GM10266 (cell line): ENCODE measurements around the gene XXYLT1.

Experiments used
- DNase-seq: peaks from one replicate; pipeline ENCODE4 v3.0.0; 2012; ENCODE audit errors: extremely low spot score
- CTCF ChIP-seq: IDR thresholded peaks from 2 replicates; pipeline ENCODE4 v1.5.1; 2012; ENCODE audit warnings: mild to moderate bottlenecking, low read depth; ENCODE audit not compliant: control insufficient read depth, insufficient read depth; ENCODE audit errors: missing control alignments

XXYLT1 gene

GRCh38 chr3:195085356-195086130 lies 185.4 kb downstream of the XXYLT1 start:
- TF ChIP-seq CTCF: no peak
- DNase-seq: no peak

DNA sequence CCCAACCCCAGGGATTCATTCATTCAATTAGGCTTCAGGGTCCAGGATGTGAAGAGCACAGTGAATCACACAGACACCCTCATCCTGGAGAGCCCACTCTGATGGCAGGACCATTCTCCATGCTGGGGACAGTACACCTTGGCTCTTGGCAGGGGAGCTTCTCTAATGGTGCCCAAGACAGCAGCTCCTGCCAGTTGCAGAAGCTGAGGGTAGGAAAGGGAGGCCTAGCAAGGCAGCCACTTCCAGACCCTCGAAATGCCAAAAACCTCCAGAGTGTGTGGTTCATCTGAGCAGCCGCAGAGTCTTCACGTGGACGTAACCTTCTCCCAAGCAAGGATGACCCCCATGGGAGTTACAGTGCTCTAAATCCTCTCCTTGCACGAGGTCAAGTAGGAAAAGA lies 186.2 kb downstream of the XXYLT1 start:
- TF ChIP-seq CTCF: no peak
- no peak for DNase-seq

DNA sequence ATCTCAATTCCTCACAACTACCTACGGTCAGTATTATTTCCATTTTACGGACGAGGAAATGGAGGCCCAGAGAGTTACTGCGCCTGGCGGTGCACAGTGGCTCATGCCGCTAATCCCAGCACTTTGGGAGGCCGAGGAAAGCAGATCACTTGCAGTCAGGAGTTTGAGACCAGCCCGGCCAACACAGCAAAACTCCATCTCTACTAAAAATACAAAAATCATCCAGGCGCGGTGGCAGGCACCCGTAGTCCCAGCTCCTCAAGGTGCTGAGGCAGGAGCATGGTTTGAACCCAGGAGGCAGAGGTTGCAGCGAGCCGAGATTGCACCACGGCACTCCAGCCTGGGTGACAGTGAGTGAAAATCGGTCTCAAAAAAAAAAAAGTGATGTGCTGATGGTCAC lies 187.3 kb downstream of the XXYLT1 start:
- DNase-seq: no peak
- TF ChIP-seq CTCF: no peak

DNA sequence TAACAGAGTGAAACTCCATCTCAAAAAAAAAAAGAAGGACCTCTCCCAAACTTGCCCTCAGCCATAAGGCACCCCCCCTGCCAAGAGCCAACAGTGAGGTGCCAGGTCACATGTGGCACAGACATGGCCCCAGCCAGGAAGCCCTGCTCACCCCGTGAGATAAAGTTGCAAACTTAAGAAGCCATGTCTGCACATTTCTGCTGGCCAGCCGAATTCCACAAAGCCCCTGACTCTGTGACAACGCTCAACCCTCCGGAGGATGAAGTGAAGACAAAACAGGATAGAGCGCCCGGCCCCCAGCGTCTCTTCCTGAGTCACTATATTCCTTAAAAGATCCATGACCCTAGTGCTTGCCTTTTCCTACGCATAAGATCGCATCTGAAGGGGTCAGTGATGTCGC lies 188.1 kb downstream of the XXYLT1 start:
- TF ChIP-seq CTCF: no peak
- DNase-seq: no peak

GRCh38 chr3:195081242-195081963 lies 189.6 kb downstream of the XXYLT1 start:
- no peak for DNase-seq
- TF ChIP-seq CTCF: no peak

DNA sequence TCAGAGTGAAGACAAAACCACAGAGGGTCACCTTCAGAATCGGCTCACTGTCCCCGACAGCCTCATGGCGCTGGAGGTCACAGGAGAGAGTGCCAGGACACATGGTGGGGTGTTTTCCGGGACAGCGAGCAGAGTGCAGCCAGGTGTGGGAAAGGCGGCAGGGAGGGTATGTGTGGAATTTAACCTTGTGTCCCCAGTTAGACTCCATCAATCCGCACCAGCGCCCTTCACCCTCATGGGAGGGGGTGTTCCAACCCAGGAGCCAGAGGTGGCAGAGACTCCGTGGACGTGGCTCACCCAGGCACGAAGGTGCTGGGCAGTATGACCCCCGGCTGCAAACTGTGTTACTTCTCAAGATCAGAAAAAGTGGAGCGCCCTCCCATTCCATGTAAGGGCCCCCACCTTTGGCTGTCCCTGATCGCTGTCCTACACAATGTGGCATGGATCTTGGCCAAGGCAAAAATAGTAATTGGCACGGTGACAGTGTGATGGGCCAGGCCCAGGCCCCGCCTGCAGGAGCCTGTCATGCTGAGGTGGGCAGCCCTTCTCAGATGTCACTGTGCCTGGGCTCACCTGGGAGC lies 190.3 kb downstream of the XXYLT1 start:
- TF ChIP-seq CTCF: no peak
- no peak for DNase-seq

- DNase-seq: peak; percentile 64
These were observed 190.8 kb downstream of the XXYLT1 start for GRCh38 chr3:195080125-195080524.

More at GRCh38 chr3:195080125-195080524, 190.8 kb downstream of the XXYLT1 start:
- TF ChIP-seq CTCF: no peak
